Activated CD8-positive, alpha-beta memory T cell treated with anti-CD3 and anti-CD28 coated beads for 4 hours (primary cell): Measurements from ENCODE around the gene BRIP1.
"Not testable (repeated sequence)": the region's sequence is repeated elsewhere in the genome, so short reads cannot be mapped to it uniquely, and the experiment has no call there.

Experiments
- DNase-seq, 2 donors: peaks; one replicate each; pipeline ENCODE4 v3.0.0-alpha.2; 2020; ENCODE audit warnings: low read depth in 2 of 2

The BRIP1 gene

DNA sequence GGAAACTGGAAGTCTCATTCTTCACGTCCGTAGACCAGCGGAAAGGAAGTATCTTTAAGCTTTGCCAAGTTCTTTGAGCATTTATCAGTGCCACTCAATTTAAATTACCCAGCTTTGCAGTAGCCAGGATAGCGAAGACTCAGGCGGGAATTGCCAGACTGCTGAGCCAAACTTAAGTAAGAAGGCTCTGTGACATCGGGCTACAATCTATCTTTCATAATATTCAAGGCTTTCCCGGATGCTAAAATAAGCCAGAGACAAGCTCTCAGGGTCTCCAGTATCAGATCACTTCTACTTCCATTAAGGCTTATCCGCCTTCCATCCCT lies 436 bp upstream of the BRIP1 start:
- no peak for DNase-seq

DNA sequence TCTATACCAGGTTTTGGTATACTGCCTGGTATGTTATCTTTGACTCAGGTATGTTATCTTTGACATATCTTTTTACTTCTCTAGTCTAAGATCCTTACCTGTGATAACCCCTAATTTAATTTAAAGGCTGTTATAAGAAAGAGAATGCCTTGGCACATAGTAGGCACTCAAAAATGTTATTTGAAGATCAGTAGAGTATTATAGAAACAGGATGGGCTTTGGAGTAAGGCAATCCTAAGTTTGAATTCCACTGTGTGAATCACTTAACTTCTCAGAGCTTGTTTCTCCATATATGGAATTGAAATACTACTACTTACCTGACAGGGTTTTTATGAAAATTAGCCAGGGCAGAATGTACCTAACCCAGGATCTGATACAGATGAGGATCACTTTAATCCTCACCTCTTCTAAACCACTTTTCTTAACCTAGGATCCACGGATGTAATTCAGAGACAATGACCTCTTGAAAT lies 1.2 kb downstream of the BRIP1 start:
- DNase-seq, result no peak

DNA sequence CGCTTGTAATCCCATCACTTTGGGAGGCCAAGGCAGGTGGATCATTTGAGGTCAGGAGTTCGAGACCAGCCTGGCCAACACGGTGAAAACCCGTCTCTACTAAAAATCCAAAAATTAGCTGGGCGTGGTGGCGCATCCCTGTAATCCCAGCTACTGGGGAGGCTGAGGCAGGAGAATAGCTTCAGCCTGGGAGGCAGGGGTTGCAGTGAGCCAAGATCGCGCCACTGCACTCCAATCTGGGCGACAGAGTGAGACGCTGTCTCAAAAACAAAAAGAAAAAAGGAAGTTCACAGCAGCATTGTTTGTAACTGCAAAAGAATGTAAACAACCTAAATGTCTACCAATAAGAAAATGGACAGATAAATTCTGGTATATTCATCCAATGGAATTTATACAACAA lies 2.9 kb downstream of the BRIP1 start:
- not testable (repeated sequence) for DNase-seq

DNA sequence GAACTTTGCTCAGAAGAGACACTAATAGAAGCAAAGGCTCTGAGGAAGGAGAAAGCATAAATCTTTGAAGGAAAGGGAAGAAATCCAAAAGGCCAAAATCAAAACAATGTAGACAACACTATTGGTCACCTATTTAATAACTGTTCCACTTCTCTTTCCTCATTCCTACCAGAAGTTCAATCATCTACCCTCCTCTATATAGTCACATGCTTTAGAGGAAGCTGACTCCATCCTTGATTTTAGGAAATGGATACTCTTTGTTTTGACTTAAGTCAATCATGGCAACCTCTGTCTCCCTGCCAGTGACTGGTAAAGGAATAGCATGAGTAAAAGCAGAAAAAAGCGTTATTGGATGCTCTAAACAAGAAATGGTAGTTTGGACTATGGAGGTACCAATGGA lies 7.3 kb downstream of the BRIP1 start:
- no peak for DNase-seq

DNA sequence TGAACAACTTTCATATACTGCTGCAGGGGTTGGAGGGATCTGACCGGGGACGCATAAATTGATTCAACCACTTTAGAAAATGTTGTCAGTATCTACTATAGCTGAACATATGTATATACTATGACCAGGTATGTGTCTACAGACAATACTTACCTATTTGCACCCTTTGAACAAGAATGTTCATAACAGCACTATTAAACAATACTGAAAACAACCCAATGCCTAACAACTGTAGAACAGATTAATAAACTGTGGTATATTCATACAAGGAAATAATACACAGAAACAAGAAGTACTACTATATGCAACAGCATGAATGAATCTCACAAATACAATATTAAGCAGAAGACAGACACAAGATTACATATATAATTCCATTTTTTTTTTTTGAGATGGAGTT lies 10.5 kb downstream of the BRIP1 start:
- DNase-seq, result no peak

DNA sequence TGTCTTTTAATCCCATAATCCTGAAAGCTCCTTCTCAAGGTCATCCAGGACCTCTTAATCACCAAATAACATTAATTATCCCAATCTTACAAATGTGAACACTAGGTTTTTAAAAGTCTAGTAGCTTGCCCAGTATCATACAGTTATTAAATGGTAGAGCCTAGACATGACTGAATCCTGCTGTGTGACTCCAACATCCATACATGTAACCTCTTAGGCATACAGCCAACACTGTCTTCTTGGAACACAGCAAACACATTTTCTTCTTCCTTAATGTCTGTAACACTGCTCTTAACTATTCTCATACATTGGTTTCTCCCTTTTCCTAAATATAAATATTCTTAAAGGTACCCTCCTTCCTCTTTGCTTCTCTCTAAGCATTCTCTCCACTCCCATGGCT lies 13.7 kb downstream of the BRIP1 start:
- no peak for DNase-seq

DNA sequence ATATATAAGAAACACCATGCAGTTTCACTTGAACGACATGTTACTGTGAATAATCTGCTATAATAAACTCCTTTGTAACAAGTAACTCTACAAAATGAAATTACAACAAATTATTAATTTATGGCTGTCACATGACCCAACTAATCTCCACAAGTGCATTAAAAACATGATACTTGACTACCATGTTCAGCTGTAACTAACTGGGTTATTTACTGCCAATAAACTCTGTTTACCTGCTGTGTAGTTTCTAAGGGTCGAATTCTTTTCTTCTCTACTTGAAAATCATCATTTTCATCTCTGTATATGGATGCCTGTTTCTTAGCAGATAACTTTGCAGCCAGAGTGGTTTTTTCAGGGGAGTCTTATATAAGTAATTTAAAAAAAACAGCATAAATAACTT lies 14.4 kb downstream of the BRIP1 start:
- no peak for DNase-seq

DNA sequence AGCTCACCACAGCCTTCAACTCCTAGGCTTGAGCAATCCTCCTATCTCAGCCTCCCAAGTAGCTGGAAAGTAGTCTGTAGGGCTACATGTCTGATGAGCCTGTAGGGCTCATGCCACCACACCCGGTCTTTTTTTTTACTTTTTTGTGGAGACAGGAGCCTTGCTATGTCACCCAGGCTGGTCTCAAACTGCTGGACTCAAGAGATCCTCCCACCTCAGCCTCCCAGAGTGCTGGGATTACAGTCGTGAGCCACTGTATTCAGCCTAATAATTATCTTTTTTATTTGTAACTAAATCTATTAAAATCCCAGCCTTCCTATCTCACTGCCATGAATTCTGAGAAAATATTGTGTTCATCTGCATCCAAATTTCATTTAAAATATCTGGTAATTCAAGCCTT lies 15.1 kb downstream of the BRIP1 start:
- DNase-seq, result no peak

DNA sequence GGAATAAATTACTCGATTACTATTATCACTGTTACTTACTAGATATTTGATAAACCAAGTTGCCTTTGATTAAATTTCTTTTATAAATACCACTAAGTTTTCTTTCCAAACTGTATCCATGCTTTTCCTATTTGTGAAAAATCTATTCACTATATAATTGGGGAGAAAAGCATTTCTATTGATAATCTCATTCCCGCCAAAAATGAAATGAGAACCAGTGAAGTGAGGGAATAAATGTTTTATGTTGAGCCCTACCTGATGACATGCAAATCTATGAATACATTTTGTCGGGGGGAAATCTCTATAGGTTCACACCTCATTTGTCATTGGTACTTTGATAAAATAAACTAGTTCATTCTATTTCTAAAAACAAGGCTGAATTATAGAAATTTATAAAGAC lies 15.7 kb downstream of the BRIP1 start:
- no peak for DNase-seq

DNA sequence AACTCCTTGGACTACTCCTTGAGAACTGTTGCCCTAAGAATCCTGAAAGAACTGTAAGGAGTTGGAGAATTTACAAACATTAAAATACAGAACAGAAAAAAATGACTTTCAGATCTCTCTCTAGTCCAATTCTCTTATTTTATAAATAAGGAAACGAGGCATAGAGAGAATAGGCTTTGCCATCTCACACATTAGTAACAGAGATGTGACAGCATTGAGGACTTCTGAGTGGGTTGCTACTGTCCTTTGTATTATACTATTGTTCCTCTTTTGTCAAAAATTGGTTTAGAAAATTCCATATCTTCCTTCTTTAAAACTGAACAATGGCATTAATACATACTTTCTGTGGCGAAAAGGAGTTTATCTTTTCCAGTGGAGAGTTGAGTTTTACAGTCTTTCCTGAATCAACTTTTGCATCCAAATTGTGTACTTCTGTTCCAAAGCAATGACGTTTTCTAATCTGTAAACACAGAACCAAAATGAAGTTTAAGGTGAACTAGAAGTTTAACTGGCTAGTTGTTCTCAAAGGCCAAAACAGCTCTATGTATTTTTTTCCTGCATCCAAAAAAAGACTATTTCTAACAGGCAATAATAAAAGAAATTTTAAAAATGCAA lies 16.5 kb downstream of the BRIP1 start:
- DNase-seq, result no peak

DNA sequence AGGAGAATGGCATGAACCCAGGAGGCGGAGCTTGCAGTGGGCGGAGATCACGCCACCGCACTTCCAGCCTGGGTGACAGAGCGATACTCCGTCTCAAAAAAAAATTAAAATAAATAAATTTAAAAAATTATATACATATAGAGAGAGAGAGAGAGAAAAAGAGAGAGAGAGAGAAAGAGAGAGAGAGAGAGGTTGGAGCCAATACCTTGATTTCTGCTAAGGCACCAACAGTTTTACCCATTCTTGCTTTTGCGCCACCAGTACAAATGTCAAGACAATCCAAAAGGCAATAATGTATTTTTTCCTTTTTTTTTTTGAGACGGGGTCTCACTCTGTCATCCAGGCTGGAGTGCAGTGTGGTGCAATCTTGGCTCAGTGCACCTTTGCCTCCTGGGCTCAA lies 17.2 kb downstream of the BRIP1 start:
- no peak for DNase-seq

DNA sequence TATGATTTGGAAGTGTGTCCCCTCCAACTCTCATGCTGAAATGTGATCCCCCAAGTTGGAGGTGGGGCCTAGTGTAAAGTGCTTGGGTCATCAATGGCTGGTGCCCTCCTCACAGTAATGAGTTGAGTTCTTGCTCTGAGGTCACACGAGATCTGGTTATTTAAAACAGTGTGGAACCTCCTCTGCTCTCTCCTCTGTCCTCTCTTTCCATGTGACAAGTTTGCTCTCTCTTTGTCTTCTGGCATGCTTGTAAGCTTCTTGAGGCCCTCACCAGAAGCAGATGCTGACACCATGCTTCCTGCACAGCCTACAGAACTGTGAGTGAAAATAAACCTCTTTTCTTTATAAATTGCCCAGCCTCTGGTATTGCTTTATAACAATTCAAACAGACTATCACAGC lies 19.9 kb downstream of the BRIP1 start:
- no peak for DNase-seq

DNA sequence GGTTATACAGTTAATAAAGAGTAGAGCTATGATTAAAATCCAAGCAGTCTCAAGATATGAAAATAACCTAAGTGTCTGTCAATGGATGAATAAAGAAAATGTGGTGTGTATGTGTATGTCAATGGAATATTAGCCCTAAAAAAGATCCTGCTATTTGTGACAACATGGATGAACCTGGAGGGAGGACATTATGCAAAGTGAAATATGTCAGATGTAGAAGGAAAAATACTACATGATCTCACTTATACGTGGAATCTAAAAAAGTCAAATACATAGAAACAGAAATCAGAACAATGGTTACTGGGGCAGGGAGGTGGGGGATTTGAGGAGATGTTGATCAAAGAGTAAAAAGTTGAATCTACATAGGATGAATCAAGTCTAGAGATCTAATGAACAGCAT lies 20.4 kb downstream of the BRIP1 start:
- no peak for DNase-seq

DNA sequence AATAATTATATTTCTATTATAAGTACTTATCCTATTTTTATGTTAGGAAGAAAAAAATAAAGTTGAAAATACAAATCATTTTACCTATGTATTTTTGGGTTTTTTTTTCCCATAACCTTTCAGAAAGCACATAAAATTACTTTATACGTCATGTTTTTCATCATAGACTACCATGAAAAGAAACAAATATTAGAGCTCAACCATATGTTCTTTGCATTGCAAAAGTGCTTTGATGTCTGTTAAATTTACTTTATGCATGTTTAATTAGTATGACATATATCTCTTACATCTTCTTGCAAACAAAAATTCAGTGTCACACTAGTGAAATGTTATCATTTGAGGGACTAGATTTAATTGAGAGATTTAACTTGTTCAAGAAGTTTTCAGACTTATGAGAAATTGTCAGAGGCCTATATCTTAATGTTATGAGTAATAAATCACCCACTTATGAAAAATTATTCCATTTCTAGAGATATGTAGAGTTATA lies 24.0 kb downstream of the BRIP1 start:
- no peak for DNase-seq

DNA sequence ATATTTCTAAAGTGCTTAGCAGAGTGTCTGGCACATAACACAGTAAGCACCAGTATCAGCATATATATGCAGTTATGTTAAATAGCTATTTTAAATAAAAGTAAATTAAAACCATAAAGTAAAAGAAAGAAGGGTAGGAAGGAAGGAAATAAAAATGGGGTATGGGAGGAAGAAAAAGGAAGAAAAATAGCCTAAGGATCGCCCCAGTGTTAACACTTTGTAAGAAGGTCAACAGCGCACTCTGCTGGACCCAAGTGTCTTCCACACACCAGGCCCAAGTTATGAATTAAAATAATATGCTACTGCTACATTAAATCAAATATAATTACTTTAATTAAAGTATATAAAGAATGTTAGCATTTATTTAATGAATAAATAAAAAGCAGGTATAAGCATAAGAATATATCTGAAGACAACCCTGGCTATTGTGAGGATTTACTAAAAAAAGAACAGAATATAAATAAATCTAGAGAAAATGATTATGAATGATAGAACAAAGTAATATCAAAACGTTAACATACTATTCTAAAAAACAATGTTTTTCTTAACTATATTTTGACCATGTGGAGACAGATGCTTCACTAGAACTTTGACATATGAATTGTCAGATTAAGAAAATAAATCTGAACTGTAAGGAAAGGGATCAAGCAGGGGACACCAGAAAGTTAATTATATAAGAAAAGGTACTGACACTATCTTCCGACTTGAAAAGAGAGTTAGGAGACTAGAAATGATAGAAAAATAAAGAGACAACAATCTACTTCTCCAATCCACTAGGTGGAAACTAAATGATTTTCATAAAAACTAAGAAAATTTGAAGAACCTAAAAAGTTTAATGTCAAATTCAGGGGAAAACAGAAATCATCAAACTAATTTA lies 25.9 kb downstream of the BRIP1 start:
- DNase-seq, result peak in 1 of 2 donors; percentile 10

DNA sequence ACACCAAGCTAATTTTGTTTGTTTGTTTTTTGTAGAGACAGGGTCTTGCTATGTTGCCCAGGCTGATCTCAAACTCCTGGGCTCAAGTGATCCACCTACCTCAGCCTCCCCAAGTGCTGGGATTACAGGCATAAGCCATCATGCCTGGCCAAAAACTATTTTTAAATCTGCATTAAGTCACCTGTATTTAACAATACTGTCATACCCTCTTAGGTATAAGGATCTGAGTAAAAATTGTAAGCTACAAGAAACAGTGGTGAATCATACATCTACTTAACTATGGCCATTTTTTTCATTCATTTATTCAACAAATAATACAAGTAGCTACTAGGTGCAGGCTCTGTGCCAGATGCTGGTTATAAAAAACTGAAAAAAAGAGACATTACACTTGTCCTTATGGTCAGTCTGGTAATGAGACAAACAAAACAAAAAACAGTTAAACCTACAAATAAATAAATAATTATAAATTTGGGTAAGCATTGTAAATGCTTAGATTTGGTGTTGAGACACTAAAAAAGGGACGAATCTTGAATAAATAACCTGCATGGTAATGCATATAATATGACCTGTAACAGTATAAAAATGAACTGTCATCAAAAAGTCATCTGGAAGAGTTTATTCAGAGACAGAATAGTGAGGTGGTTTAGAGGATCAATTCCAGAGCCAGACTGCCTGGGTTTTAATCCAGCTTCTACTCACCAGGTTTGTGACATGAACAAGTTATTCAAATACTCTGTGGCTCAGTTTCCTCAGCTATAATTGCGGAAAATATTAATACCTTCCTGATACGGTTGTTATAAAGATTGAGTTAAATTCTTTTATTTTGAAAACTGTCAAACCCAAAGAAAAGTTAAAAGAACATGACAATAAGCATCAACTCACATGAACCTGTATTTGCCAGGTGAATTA lies 26.8 kb downstream of the BRIP1 start:
- no peak for DNase-seq

DNA sequence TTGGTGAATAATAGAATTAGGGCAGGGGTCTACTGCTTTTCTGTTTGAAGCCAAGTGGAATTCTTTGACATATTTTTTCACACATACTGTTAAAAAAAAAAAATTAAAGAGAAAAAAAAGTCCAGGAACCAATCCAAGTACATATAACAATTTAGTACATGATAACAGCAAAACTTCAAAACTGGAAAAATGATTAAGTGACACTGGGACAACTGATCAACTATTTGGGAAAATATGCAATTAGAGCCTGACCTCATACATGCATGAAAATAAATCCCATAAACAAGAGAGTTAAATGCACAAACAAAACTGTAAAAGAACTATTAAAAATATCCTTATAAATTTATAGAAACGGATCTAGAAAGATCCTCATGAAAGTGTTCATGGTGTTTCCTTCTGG lies 27.7 kb downstream of the BRIP1 start:
- DNase-seq, result no peak

DNA sequence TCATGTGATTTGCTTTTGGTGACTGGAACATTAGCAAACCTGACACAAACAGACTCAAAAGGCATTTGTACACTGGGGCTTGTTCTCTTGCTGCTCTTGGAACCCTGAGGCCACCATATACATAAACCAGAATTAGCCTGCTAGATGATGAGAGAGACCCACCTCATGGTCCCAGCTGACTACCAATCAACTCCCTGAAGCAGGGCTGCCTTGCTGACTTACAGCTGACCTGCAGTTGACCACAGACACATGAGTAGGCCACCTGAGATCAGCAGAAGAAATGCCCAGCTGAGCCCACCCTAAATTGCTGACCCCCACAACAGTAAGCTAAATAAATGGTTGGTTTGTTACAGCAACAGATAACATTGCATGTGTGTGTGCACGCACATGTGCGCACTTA lies 28.7 kb downstream of the BRIP1 start:
- DNase-seq, result no peak

DNA sequence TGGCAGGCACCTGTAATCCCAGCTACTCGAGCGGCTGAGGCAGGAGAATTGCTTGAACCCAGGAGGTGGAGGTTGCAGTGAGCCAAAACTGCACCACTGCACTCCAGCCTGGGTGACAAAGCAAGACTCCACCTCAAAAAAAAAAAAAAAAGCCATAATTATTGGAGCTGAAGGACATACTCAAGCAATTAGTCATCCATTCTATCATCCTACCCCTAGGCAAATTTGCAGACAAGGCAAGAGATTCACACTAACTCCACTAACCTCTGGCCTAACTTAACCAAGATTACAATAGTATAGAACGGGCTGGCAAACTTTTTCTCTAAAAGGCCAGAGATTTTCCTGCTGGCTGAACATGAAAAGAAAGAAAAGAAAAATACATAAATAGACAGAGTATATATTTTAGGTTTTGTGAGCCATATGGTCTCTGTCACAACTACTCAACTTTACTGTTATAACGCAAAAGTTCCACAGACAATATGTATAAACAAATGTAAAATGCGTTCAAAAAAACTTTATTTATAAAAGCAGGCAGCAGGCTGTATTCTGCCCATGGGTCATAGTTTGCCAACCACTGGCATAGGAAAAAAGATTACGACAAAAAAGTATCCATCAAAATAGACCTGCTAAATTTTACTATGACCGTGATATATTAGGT lies 29.7 kb downstream of the BRIP1 start:
- DNase-seq, result no peak

DNA sequence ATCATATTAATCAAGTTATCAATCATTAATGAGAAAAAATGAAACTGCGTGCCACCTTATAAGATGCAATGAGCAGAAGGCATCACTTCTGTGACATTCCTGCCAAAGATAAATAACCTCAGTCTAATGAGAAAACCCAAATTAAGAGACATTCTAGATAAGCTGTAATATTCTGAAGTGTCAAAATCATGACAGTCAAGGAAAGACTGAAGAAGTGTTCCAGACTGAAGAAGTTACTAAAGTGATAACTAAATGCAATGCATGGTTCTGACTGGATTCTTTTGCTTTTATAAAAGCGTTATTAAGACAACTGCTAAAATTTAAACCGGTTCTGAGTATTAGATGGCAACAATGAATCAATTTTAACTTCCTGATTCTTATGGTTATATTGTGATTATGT lies 30.9 kb downstream of the BRIP1 start:
- no peak for DNase-seq

DNA sequence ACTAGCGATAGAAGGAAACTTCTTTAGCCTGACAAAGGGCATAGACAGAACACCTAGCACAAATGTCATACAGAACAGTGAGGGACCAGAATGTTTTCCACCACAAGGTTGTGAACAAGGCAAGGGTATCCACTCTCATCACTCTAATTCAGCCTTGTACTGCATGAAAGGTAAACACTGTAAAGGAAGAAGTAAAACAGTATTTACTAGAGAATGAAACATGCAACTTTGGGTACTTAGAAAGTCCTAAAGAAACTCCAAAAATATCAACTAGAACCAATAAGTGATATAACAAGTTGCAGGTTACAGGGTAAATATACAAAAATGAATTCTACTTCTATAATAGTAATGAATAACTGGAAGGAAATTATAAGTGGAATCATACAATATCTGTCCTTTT lies 32.2 kb downstream of the BRIP1 start:
- no peak for DNase-seq

DNA sequence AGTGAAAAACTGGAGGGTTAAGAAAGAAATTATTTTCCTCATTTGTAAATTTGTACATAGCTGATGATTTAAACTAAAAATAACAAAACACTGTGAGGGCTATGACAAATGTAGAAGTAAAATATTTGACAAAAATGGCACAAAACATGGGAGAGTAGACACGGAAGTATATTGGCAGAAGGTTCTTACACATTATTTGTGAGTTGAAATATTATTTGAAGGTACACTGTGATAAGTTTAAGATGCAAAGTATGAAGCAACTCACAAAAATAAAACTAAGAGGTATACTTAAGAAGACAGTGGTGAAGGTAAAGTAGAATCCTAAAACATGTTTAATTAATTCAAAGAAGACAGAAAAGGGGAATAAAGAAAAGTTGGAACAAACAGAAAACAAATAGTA lies 34.6 kb downstream of the BRIP1 start:
- no peak for DNase-seq
